Type B pancreatic cell (in vitro differentiated cells): Measurements from ENCODE around the gene ZNF708. TPM values are rescaled to one million over a fixed set of nuclear protein-coding genes. Genes with fewer than 3 reads are reported as not detected.
A peak's percentile ranks its signal among the peaks of the same experiment; 100 is the strongest.

Experiments used
- DNase-seq: peaks from one replicate; pipeline ENCODE4 v3.0.0; 2021; ENCODE audit warnings: mixed read lengths; ENCODE audit not compliant: unreplicated experiment; ENCODE audit errors: extremely low spot score
- H3K27ac Mint-ChIP-seq: 2 replicates; pipeline ENCODE4 v1.8.0; 2021; ENCODE audit warnings: mild to moderate bottlenecking, mixed read lengths
- H3K27me3 Mint-ChIP-seq: 2 replicates; pipeline ENCODE4 v1.8.0; 2021; ENCODE audit warnings: mixed read lengths
- H3K36me3 Mint-ChIP-seq: 2 replicates; pipeline ENCODE4 v1.8.0; 2021; ENCODE audit warnings: mixed read lengths
- H3K4me1 Mint-ChIP-seq: one replicate; pipeline ENCODE4 v1.8.0; 2021; ENCODE audit warnings: mixed read lengths; ENCODE audit not compliant: unreplicated experiment
- H3K4me3 Mint-ChIP-seq: 2 replicates; pipeline ENCODE4 v1.8.0; 2021; ENCODE audit warnings: mild to moderate bottlenecking, mixed read lengths
- H3K9me3 Mint-ChIP-seq: 2 replicates; pipeline ENCODE4 v1.8.0; 2021; ENCODE audit warnings: mixed read lengths
- total RNA-seq: library from RNA; stranded (reverse); gene quantifications from 2 replicates; pipeline ENCODE4 v1.2.1, GENCODE V29; 2021; ENCODE audit warnings: low replicate concordance
- TF ChIP-seq, protein P1 (sequence below): fragments of 200-600 bp; sonication (generic); conservative IDR thresholded peaks from 2 replicates; pipeline ENCODE4 v1.5.0; 2021; ENCODE audit warnings: antibody characterized with exemption, mild to moderate bottlenecking

ZNF708 gene
- total RNA-seq, 1 donor from 2014 or later = 17.0 TPM

DNA sequence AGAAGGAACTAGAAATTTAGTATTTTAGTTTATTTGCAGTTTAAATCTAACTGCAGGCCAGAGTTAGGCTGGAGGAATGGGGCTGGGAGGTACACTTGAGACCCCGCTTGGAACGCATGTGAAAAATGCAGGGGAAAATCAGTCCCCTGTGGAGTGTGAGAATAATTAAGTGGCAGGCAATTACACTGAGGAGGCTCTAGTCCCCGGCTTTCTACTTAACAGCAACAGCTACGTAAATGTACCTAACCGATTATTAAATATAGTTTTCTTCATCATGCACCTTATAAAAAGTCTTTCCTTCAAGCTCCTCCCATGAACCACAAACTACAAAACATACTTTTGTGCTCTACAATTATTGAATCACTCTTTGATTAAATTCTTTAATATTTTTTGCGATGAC lies 804 bp downstream of the ZNF708 start:
- DNase-seq = no peak
- H3K36me3 Mint-ChIP-seq = peaks cover 23% of the 10 kb centered on the region
- H3K4me3 Mint-ChIP-seq = peak overlapping the region; percentile 99
- peaks cover 8% of the 10 kb centered on the region for H3K4me1 Mint-ChIP-seq
- peaks cover 9% of the 10 kb centered on the region for H3K9me3 Mint-ChIP-seq
- H3K27ac Mint-ChIP-seq = peak overlapping the region; percentile 99
- TF ChIP-seq, protein P1, sequence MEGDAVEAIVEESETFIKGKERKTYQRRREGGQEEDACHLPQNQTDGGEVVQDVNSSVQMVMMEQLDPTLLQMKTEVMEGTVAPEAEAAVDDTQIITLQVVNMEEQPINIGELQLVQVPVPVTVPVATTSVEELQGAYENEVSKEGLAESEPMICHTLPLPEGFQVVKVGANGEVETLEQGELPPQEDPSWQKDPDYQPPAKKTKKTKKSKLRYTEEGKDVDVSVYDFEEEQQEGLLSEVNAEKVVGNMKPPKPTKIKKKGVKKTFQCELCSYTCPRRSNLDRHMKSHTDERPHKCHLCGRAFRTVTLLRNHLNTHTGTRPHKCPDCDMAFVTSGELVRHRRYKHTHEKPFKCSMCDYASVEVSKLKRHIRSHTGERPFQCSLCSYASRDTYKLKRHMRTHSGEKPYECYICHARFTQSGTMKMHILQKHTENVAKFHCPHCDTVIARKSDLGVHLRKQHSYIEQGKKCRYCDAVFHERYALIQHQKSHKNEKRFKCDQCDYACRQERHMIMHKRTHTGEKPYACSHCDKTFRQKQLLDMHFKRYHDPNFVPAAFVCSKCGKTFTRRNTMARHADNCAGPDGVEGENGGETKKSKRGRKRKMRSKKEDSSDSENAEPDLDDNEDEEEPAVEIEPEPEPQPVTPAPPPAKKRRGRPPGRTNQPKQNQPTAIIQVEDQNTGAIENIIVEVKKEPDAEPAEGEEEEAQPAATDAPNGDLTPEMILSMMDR = no peak
- no peaks in the 10 kb centered on the region for H3K27me3 Mint-ChIP-seq

DNA sequence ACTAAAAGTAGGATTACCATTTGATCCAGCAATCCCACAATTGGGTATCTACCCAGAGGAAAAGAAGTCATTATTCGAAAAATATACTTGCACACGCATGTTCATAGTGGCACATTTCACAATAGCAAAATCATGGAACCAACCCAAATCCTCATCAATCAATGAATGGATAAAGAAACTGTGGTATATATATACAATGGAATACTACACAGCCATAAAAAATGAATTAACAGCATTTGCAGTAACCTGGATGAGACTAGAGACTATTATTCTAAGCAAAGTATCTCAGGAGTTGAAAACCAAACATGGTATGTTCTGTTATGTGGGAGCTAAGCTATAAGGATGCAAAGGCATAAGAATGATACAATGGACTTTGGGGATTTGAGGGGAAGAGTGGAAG lies 3.0 kb downstream of the ZNF708 start:
- peaks cover 8% of the 10 kb centered on the region for H3K4me1 Mint-ChIP-seq
- no peak for DNase-seq
- H3K9me3 Mint-ChIP-seq = peaks cover 9% of the 10 kb centered on the region
- TF ChIP-seq, protein P1 = no peak
- peaks cover 27% of the 10 kb centered on the region for H3K36me3 Mint-ChIP-seq
- H3K4me3 Mint-ChIP-seq = peak overlapping the region; percentile 58
- no peaks in the 10 kb centered on the region for H3K27me3 Mint-ChIP-seq
- no peak overlapping the region for H3K27ac Mint-ChIP-seq

DNA sequence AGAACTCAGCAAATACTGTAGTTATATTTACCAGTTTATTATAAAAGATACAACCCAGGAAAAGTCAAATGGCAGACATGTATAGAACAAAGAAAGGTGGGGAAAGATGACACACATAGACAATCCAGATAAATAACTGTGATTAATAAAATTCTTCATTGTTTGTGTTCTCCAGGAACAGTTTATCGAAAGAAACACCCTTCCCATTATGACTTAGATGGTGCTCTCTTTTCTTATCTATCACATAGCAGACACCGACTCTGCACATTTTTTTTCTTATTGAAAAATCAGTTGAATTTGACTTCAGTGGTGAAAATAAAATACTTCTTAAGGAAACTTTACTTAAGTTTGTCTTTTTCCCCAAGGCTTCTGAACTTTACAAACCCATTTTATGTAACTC lies 6.2 kb downstream of the ZNF708 start:
- H3K36me3 Mint-ChIP-seq = peaks cover 32% of the 10 kb centered on the region

DNA sequence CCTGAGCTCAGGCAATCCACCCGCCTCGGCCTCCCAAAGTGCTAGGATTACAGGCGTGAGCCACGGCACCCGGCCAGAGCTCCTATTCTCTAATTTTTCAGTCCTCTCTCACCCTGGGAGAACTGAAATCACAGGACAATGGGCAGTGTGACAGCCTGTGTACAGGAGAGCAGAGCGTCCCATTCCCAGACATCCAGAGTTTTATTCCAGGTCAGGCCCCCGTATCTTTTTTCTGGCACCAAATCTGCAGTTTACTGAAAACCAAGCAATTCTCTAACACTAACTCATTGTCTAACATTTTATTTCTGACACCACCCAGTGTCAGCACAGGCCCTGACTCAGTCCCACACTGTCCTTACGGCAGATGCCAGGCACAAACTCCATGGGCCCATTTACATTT lies 6.7 kb downstream of the ZNF708 start:
- Mint-ChIP-seq H3K27ac (peak overlapping the region; percentile 34), H3K27me3 (no peaks in the 10 kb centered on the region)

More for the DNA sequence above, 6.2 kb downstream of the ZNF708 start:
- Mint-ChIP-seq H3K27me3 (no peaks in the 10 kb centered on the region), H3K27ac (peak overlapping the region; percentile 34), H3K4me1 (peaks cover 6% of the 10 kb centered on the region), H3K4me3 (no peak overlapping the region), H3K9me3 (peaks cover 9% of the 10 kb centered on the region)
- no peak for DNase-seq
- TF ChIP-seq, protein P1 = no peak

DNA sequence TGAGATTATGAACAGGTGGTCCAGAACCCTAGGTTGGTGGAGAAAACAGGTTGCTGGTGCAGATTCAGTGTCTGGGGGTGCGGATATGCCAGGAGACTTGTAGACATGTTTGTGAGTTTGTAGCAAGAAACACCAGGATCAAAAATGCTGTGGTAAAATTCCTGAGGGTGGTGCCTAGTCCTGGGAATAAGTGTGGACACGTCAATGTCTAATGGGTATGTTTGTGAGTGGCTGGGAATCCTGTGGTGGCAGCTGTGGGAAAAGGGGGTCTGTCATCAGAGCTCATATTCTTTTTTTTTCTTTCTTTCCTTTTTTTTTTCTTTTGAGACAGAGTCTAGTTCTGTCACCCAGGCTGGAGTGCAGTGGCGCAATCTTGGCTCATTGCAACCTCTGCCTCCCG lies 7.2 kb downstream of the ZNF708 start:
- Mint-ChIP-seq H3K4me1 (no peaks in the 10 kb centered on the region), H3K4me3 (no peak overlapping the region), H3K36me3 (peaks cover 41% of the 10 kb centered on the region), H3K27ac (no peak overlapping the region), H3K9me3 (peaks cover 14% of the 10 kb centered on the region), H3K27me3 (no peaks in the 10 kb centered on the region)
- DNase-seq = no peak
- TF ChIP-seq, protein P1 = no peak

More for the DNA sequence above, 6.7 kb downstream of the ZNF708 start:
- TF ChIP-seq, protein P1 = no peak
- peaks cover 36% of the 10 kb centered on the region for H3K36me3 Mint-ChIP-seq
- no peak overlapping the region for H3K4me3 Mint-ChIP-seq
- H3K9me3 Mint-ChIP-seq = peaks cover 10% of the 10 kb centered on the region
- no peak for DNase-seq
- peaks cover under 1% of the 10 kb centered on the region for H3K4me1 Mint-ChIP-seq

DNA sequence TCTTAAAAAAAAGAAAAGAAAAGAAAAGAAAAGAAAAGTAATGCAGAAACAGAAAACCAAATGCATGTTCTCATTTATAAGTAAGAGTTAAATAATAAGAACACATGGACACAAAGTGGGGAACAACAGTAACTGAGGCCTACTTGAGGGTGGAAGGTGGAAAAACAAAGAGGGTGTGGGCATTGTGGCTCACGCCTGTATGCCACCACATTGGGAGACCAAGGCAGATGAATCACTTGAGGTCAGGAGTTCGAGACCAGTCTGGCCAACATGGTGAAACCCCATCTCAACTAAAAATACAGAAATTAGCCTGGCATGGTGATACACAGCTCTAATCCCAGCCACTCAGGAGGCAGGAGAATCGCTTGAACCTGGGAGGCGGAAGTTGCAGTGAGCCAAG lies 8.1 kb downstream of the ZNF708 start:
- TF ChIP-seq, protein P1 = no peak
- Mint-ChIP-seq H3K27me3 (no peaks in the 10 kb centered on the region), H3K36me3 (peaks cover 36% of the 10 kb centered on the region), H3K4me1 (no peaks in the 10 kb centered on the region), H3K4me3 (no peak overlapping the region), H3K9me3 (peaks cover 10% of the 10 kb centered on the region), H3K27ac (no peak overlapping the region)
- DNase-seq = no peak
